ENCODE data around the gene ATG16L2. TPM values are rescaled to one million over a fixed set of nuclear protein-coding genes. Genes with fewer than 3 reads are reported as not detected.
A peak's percentile ranks its signal among the peaks of the same experiment; 100 is the strongest.

The ATG16L2 gene
- total and polyA plus RNA-seq, 2 donors (not counting 1 experiment from before 2014, with no cell fraction given), result 212 to 350 TPM

DNA sequence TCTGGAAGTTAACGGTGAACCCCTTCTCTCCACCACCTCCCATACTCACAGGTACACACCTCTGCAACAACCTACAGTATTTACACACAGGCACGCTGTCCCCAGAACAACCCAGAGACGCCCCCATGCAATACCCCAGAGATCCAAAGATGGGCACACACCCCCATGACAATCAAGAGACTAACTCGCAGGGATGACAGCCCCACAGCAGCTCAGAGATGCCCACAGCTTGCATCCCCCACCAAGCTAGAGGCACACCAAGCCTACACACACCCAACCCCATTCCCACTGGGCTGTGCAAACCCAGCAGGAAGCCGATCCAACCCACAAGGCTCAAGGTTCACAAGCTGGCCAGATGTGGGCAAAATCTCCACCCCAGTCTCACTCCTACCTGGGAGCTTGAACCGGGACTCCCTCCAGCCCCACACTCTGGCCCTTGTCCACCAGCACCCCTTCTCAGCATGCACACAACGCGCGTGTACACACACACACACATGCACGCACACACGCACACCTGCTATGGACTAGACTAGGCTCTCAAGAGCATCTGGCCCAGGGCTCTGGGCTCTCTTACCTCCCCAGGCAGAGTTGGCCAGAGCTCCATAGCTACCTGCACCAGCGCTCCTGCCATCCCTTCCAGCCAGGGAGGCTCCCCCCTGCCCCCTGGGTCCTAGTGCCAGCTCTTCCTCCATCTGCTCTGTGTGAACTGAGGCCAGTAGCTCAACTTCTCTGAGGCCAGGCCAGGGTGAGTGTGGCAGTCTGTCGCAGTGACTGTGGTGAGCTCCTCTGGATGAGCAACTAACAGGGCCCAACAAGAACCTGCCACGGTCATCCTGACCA is 31.9 kb upstream of the ATG16L2 start:
- CTCF ChIA-PET, result interaction anchor here (0.5 to 1.9 kb wide), 8 partner anchors 12 to 637 kb away, joined by 3 to 27 read pairs (median 4); partner anchors contain the start of gene STARD10
- no peak overlapping the region for H3K27ac ChIP-seq (ENCODE audit: low read length in 2 of 2)

More for the DNA sequence above, 31.9 kb upstream of the ATG16L2 start:
- Mint-ChIP-seq H3K4me3 (peak overlapping the region; percentile 81), H3K27me3 (no peaks in the 10 kb centered on the region), H3K4me1 (peaks cover 43% of the 10 kb centered on the region), H3K27ac (peak overlapping the region; percentile 51), H3K9me3 (ENCODE audit: insufficient read depth) (no peaks in the 10 kb centered on the region)
- H3K36me3 ChIP-seq (replicated peaks in 1 of 2; ENCODE audit: control extremely low read depth in 1 of 2, control insufficient read depth in 1 of 2, extremely low read depth in 1 of 2, insufficient read depth in 2 of 2, low read length in 1 of 2), result no peaks in the 10 kb centered on the region
- ATAC-seq (ENCODE audit: low read depth) (peak; percentile 22), DNase-seq (peak; percentile 23)
- peak overlapping the region; percentile 100 for H3K4me2 ChIP-seq (replicated peaks; ENCODE audit: low read depth, low read length, poor library complexity, severe bottlenecking)
- no peaks in the 10 kb centered on the region for H3K9me3 ChIP-seq (ENCODE audit: control extremely low read depth in 1 of 3, control insufficient read depth in 2 of 3, insufficient read depth in 1 of 3, low read length in 2 of 3)
- peaks cover 28% of the 10 kb centered on the region for H3K79me2 ChIP-seq (ENCODE audit: control insufficient read depth, insufficient read depth, low read length)
- TF ChIP-seq, protein P1, sequence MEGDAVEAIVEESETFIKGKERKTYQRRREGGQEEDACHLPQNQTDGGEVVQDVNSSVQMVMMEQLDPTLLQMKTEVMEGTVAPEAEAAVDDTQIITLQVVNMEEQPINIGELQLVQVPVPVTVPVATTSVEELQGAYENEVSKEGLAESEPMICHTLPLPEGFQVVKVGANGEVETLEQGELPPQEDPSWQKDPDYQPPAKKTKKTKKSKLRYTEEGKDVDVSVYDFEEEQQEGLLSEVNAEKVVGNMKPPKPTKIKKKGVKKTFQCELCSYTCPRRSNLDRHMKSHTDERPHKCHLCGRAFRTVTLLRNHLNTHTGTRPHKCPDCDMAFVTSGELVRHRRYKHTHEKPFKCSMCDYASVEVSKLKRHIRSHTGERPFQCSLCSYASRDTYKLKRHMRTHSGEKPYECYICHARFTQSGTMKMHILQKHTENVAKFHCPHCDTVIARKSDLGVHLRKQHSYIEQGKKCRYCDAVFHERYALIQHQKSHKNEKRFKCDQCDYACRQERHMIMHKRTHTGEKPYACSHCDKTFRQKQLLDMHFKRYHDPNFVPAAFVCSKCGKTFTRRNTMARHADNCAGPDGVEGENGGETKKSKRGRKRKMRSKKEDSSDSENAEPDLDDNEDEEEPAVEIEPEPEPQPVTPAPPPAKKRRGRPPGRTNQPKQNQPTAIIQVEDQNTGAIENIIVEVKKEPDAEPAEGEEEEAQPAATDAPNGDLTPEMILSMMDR (IDR thresholded peaks at IDR 0.05), result no peak
- TF ChIP-seq EZH2 (IDR thresholded peaks at IDR 0.05; ENCODE audit: borderline replicate concordance, insufficient read depth, low read depth, low read length, poor library complexity, severe bottlenecking), result no peak
- H3K27me3 ChIP-seq (replicated peaks in 1 of 4; ENCODE audit: control extremely low read depth in 1 of 4, control insufficient read depth in 3 of 4, insufficient read depth in 4 of 4, low read length in 3 of 4), result no peaks in the 10 kb centered on the region
- peak overlapping the region in 4 of 5 experiments; percentile 9 to 62 (median 59) for H3K4me3 ChIP-seq (ENCODE audit: control extremely low read depth in 1 of 5, extremely low read depth in 1 of 5, insufficient read depth in 1 of 5, low read depth in 2 of 5, low read length in 4 of 5)
- WGBS (ENCODE audit: insufficient coverage), result 63% methylated on average over 13 of the region's 14 CpGs
- peaks cover 34 to 37% of the 10 kb centered on the region in 2 donors for H3K4me1 ChIP-seq (ENCODE audit: control insufficient read depth in 2 of 2, insufficient read depth in 2 of 2, low read length in 2 of 2)
- POLR2A ChIA-PET, result interaction anchor here (0.9 to 1.8 kb wide), 4 partner anchors 11 to 46 kb away, joined by 3 to 6 read pairs (median 4); no protein-coding TSS in a partner anchor
- peak overlapping the region; percentile 79 for H2AFZ ChIP-seq (ENCODE audit: insufficient read depth, low read depth, low read length, poor library complexity, severe bottlenecking)
- intact Hi-C loops (cut with micrococcal nuclease), result no loop called here
- peaks cover 17% of the 10 kb centered on the region for H4K20me1 ChIP-seq (ENCODE audit: control insufficient read depth, insufficient read depth, low read length, poor library complexity, severe bottlenecking)
- H3K9ac ChIP-seq (ENCODE audit: low read length), result peak overlapping the region; percentile 52
